HG03521 (cell line): Measurements from ENCODE around the gene STAG3.
"Not testable (repeated sequence)": the region's sequence is repeated elsewhere in the genome, so short reads cannot be mapped to it uniquely, and the experiment has no call there.

ENCODE experiments used
- ATAC-seq: cut with Tn5 transposase; IDR thresholded peaks from one replicate; pipeline ENCODE4 v1.9.1; 2021; ENCODE audit warnings: mild to moderate bottlenecking, moderate library complexity; ENCODE audit not compliant: unreplicated experiment

The STAG3 gene

DNA sequence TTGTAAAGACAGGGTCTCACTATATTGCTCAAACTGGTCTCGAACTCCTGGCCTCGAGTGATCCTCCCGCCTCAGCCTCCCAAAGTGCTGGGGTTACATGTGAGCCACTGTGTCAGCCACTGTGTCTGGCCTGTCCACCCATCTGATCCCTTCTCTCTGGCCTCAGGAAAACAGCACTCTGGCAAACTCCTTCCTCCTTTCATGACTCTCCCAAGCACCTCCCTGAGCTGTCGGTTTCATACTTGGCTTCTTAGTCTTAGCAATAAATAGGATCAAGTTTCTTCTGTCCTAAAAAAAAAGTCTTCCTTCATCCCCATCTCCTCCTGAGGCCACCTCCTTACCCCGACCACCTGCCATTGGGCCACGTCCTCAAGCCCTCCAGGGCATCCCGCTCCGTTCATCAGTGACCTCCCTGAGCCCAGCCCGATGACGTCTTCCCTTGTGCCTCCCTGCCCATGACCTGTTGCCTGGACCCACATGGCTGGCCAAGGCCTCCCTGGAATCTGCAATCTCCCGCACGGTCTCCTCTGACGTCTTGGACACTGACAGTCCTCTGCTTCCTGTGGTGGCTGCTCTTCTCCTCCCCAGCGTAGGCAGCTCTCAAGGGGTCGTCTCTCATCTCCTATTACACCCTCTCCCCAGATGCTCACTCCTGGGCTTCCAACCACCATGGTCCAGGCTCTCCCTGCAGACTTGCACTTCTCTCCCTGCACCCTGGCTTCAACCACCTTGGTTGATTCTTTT lies 68.6 kb downstream of the STAG3 start:
- ATAC-seq: not testable (repeated sequence)

DNA sequence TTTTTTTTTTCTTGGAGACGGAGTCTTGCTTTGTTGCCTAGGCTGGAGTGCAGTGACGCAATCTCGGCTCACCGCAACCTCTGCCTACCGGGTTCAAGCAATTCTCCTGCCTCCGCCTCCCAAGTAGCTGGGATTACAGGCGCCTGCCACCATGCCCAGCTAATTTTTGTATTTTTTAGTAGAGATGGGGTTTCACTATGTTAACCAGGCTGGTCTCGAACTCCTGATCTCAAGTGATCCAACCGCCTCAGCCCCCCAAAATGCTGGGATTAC lies 69.1 kb downstream of the STAG3 start:
- not testable (repeated sequence) for ATAC-seq

- ATAC-seq: no peak
Measured at GRCh38 chr7:100247152-100247757, 69.5 kb downstream of the STAG3 start.

DNA sequence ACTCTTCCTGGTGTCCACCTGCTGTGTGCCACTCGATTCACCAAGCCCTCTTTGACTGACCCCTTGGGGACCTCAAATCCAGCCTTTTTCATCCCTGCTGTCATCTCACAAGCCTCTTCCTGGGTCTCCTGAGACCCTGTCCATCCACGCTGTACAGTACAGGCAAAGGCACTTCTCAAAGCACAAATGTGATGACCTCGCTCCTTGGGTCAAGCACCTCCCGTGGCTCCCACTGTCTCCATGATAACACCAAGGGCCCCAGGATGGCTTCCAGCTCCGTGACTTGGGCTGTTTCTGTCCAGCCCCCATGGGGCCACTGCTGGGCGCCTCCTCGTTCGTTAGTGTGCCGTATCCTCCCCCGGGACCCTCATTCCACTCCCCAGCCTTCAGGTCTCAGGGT lies 70.8 kb downstream of the STAG3 start:
- no peak for ATAC-seq

DNA sequence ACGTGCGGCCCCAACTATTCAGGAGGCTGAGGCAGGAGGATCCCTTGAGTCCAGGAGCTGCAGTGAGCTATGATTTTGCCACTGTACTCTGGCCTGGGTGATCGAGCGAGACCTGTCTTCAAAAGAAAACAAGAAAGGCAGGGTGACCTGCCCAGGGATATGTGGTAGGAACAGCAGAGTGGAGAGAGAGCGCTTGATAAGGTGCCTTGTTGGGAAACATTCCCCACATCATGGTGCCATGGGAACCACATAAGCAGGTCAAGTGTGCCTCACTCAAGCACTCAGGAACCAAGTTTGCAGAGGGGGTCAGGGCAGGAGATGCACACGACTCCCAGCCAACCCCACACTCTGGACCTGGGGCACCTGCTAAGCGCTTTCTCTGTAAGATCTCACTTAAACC lies 79.3 kb downstream of the STAG3 start:
- ATAC-seq: no peak

- not testable (repeated sequence) for ATAC-seq
Measured at GRCh38 chr7:100259984-100260383, 82.3 kb downstream of the STAG3 start.

DNA sequence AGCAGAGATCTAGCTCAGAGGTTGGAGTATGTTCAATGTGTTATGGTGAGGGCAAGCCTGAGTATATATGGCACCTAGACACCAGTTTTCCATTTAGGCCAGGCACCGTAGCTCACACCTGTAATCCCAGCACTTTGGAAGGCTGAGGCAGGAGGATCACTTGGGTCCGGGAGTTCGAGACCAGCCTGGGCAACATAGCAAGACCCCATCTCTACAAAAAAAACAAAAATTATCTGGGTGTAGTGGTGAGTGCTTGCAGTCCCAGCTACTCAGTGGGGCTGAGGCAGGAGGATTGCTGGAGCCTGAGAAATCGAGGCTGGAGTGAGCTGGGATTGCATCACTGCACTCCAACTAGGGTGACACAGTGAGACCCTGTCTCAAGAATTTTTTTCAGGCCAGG lies 85.2 kb downstream of the STAG3 start:
- not testable (repeated sequence) for ATAC-seq
